ENCODE results near the gene HOXA10.
A peak's percentile ranks its signal among the peaks of the same experiment; 100 is the strongest.

The HOXA10 gene

GRCh38 chr7:27151931-27152815 lies 21.9 kb downstream of the HOXA10 start, which contains the start of gene HOXA3:
Gene HOXA3 (minus strand): TSS chr7:27152583. CDS start chr7:27110640, 41,943 bp downstream.
- H2AFZ ChIP-seq (ENCODE audit: low read depth, low read length), result no peak within 1 kb of the TSS
- H2AK5ac ChIP-seq (ENCODE audit: low read length, severe bottlenecking), result no peak within 1 kb of the TSS
- no peak within 1 kb of the TSS for H2BK15ac ChIP-seq (ENCODE audit: low read depth, poor library complexity, severe bottlenecking)
- H3K27ac ChIP-seq (ENCODE audit: low read length, poor library complexity, severe bottlenecking), result no peak within 1 kb of the TSS
- H3K36me3 ChIP-seq (ENCODE audit: control insufficient read depth in 1 of 2, insufficient read depth in 2 of 2, low read depth in 1 of 2, low read length in 2 of 2), result peaks cover 0 to 35% of the 10 kb centered on the region in 2 experiments
- peaks cover 0 to 67% of the 10 kb centered on the region in 2 experiments for H3K27me3 ChIP-seq (ENCODE audit: control insufficient read depth in 1 of 2, insufficient read depth in 1 of 2, low read length in 2 of 2)
- H3K23ac ChIP-seq (ENCODE audit: low read length in 2 of 2), result peak within 1 kb of the TSS in 1 of 2 experiments; percentile 67
- H2BK5ac ChIP-seq (ENCODE audit: low read depth, low read length, poor library complexity, severe bottlenecking), result no peak within 1 kb of the TSS
- peak; percentile 50 for DNase-seq
- peak within 1 kb of the TSS in 1 of 2 experiments; percentile 82 for H3K4me3 ChIP-seq (ENCODE audit: insufficient read depth in 1 of 2, low read depth in 1 of 2, low read length in 2 of 2)
- H3K9me3 ChIP-seq (ENCODE audit: control insufficient read depth, low read length), result no peaks in the 10 kb centered on the region
- no peak within 1 kb of the TSS for H3K14ac ChIP-seq (ENCODE audit: low read length in 2 of 2)
- peak within 1 kb of the TSS; percentile 43 for H4K91ac ChIP-seq (ENCODE audit: low read length)
- peak within 1 kb of the TSS; percentile 90 for H3K9ac ChIP-seq (ENCODE audit: low read length)
- H3K4me2 ChIP-seq (ENCODE audit: low read length, poor library complexity, severe bottlenecking), result peak within 1 kb of the TSS; percentile 23
- no peak within 1 kb of the TSS for H2BK120ac ChIP-seq (ENCODE audit: low read depth, low read length)
- H4K8ac ChIP-seq (ENCODE audit: low read length), result peak within 1 kb of the TSS; percentile 10
- H3K4me1 ChIP-seq (ENCODE audit: control insufficient read depth, insufficient read depth, low read depth, low read length), result peaks cover 15% of the 10 kb centered on the region
- 48% methylated on average over 47 of the region's 53 CpGs for WGBS
- H3K79me1 ChIP-seq (replicated peaks; ENCODE audit: low read length, poor library complexity, severe bottlenecking), result peaks cover 18% of the 10 kb centered on the region
- H2BK12ac ChIP-seq (ENCODE audit: low read length in 2 of 2), result peak within 1 kb of the TSS in 1 of 2 experiments; percentile 73
- no peak within 1 kb of the TSS for H3K4ac ChIP-seq (ENCODE audit: low read depth in 1 of 2, low read length in 2 of 2)
- H3K18ac ChIP-seq (ENCODE audit: low read depth in 1 of 2, low read length in 2 of 2), result peak within 1 kb of the TSS; percentile 19 to 25

- Histone ChIP-seq H3K14ac (ENCODE audit: low read length in 2 of 2) (no peak overlapping the region), H3K23ac (ENCODE audit: low read length in 2 of 2) (no peak overlapping the region), H3K79me1 (replicated peaks; ENCODE audit: low read length, poor library complexity, severe bottlenecking) (peaks cover 21% of the 10 kb centered on the region), H4K8ac (ENCODE audit: low read length) (no peak overlapping the region), H4K91ac (ENCODE audit: low read length) (no peak overlapping the region), H2AFZ (ENCODE audit: low read depth, low read length) (no peak overlapping the region), H3K4me1 (ENCODE audit: control insufficient read depth, insufficient read depth, low read depth, low read length) (peaks cover 13% of the 10 kb centered on the region), H3K27ac (ENCODE audit: low read length, poor library complexity, severe bottlenecking) (no peak overlapping the region), H3K4me3 (ENCODE audit: insufficient read depth in 1 of 2, low read depth in 1 of 2, low read length in 2 of 2) (peak overlapping the region in 1 of 2 experiments; percentile 82), H2BK120ac (ENCODE audit: low read depth, low read length) (no peak overlapping the region), H3K36me3 (ENCODE audit: control insufficient read depth in 1 of 2, insufficient read depth in 2 of 2, low read depth in 1 of 2, low read length in 2 of 2) (peaks cover 2 to 35% of the 10 kb centered on the region in 2 experiments), H2AK5ac (ENCODE audit: low read length, severe bottlenecking) (no peak overlapping the region), H2BK15ac (ENCODE audit: low read depth, poor library complexity, severe bottlenecking) (no peak overlapping the region), H2BK12ac (ENCODE audit: low read length in 2 of 2) (no peak overlapping the region), H3K9me3 (ENCODE audit: control insufficient read depth, low read length) (no peaks in the 10 kb centered on the region), H3K27me3 (ENCODE audit: control insufficient read depth in 1 of 2, insufficient read depth in 1 of 2, low read length in 2 of 2) (peaks cover 0 to 67% of the 10 kb centered on the region in 2 experiments), H3K4me2 (ENCODE audit: low read length, poor library complexity, severe bottlenecking) (no peak overlapping the region), H3K18ac (ENCODE audit: low read depth in 1 of 2, low read length in 2 of 2) (no peak overlapping the region), H3K4ac (ENCODE audit: low read depth in 1 of 2, low read length in 2 of 2) (peak overlapping the region in 1 of 2 experiments; percentile 29), H3K9ac (ENCODE audit: low read length) (peak overlapping the region; percentile 90), H2BK5ac (ENCODE audit: low read depth, low read length, poor library complexity, severe bottlenecking) (no peak overlapping the region)
- no peak for DNase-seq
- 45% methylated on average over 23 of the region's 27 CpGs for WGBS
These were observed 22.7 kb downstream of the HOXA10 start for GRCh38 chr7:27151341-27151930.

- Histone ChIP-seq H3K18ac (ENCODE audit: low read depth in 1 of 2, low read length in 2 of 2) (no peak overlapping the region), H3K9me3 (ENCODE audit: control insufficient read depth, low read length) (no peaks in the 10 kb centered on the region), H2AK5ac (ENCODE audit: low read length, severe bottlenecking) (no peak overlapping the region), H4K91ac (ENCODE audit: low read length) (no peak overlapping the region), H3K4me2 (ENCODE audit: low read length, poor library complexity, severe bottlenecking) (no peak overlapping the region), H3K79me1 (replicated peaks; ENCODE audit: low read length, poor library complexity, severe bottlenecking) (peaks cover 22% of the 10 kb centered on the region), H3K4me1 (ENCODE audit: control insufficient read depth, insufficient read depth, low read depth, low read length) (peaks cover 13% of the 10 kb centered on the region), H3K36me3 (ENCODE audit: control insufficient read depth in 1 of 2, insufficient read depth in 2 of 2, low read depth in 1 of 2, low read length in 2 of 2) (peaks cover 8 to 32% of the 10 kb centered on the region in 2 experiments), H3K9ac (ENCODE audit: low read length) (peak overlapping the region; percentile 90), H3K27me3 (ENCODE audit: control insufficient read depth in 1 of 2, insufficient read depth in 1 of 2, low read length in 2 of 2) (peaks cover 0 to 61% of the 10 kb centered on the region in 2 experiments), H2BK5ac (ENCODE audit: low read depth, low read length, poor library complexity, severe bottlenecking) (no peak overlapping the region), H4K8ac (ENCODE audit: low read length) (no peak overlapping the region), H2BK120ac (ENCODE audit: low read depth, low read length) (no peak overlapping the region), H3K4me3 (ENCODE audit: insufficient read depth in 1 of 2, low read depth in 1 of 2, low read length in 2 of 2) (peak overlapping the region in 1 of 2 experiments; percentile 82), H2BK12ac (ENCODE audit: low read length in 2 of 2) (no peak overlapping the region), H2AFZ (ENCODE audit: low read depth, low read length) (no peak overlapping the region), H3K14ac (ENCODE audit: low read length in 2 of 2) (no peak overlapping the region), H3K4ac (ENCODE audit: low read depth in 1 of 2, low read length in 2 of 2) (peak overlapping the region in 1 of 2 experiments; percentile 29), H2BK15ac (ENCODE audit: low read depth, poor library complexity, severe bottlenecking) (no peak overlapping the region), H3K23ac (ENCODE audit: low read length in 2 of 2) (no peak overlapping the region), H3K27ac (ENCODE audit: low read length, poor library complexity, severe bottlenecking) (no peak overlapping the region)
- WGBS, result 34% methylated on average over 58 of the region's 58 CpGs
- DNase-seq, result peak; percentile 65
These were observed 23.4 kb downstream of the HOXA10 start for GRCh38 chr7:27150568-27151340.
